Choroid plexus epithelial cell (primary cell): ENCODE data around the gene LAPTM5.

Source experiments
- DNase-seq: peaks from one replicate; pipeline ENCODE4 v3.0.0-alpha.2; 2010; ENCODE audit warnings: low read depth
- H3K4me3 ChIP-seq: 2 replicates; pipeline ENCODE4 v1.5.1; 2011; ENCODE audit warnings: low read depth, mild to moderate bottlenecking, control low read depth, low read length, moderate library complexity
- CTCF ChIP-seq: conservative IDR thresholded peaks from 2 replicates; pipeline ENCODE4 v1.5.1; 2011; ENCODE audit warnings: low read depth, mild to moderate bottlenecking, control low read depth, inconsistent platforms, low read length, moderate library complexity

The LAPTM5 gene, protein sequence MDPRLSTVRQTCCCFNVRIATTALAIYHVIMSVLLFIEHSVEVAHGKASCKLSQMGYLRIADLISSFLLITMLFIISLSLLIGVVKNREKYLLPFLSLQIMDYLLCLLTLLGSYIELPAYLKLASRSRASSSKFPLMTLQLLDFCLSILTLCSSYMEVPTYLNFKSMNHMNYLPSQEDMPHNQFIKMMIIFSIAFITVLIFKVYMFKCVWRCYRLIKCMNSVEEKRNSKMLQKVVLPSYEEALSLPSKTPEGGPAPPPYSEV

DNA sequence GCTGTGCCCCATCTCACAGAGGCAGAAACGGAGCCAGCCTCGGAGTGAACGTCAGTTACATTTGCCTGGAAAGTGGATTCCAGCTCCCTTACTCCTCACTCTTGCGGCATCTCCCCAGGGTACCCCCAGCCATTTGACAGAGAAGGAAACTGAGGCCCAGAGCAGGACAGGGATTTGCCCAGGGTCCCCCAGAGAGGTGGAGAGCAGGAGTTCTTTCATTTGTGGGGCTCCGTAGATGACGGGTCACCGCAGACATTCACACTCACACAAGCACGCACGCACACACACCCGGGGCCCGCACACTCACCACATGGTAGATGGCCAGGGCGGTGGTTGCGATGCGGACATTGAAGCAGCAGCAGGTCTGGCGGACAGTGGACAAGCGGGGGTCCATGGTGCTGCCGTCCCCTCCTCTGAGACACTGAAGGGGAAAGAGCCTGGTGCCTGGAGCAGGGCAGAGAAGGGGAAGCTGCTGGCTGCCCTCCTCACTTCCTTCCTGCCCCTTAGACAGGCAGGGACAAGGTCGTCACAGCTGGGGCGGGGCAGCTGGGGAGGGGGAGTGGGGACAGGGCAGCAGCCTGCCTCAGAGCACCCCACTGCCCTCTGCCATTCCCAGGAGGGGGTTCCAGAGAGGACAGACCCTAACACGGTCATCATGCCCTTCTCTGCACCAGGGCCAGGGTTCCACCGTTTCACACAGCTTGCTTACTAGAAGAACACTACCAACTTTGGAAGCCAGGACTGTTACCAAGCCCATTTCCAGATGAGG, at the start of gene LAPTM5:
Gene LAPTM5 (minus strand): TSS at position 423 of the 769 bp plus-strand sequence. CDS start 29 bp downstream, at position 394.
- no peak for TF ChIP-seq CTCF
- no peak for DNase-seq
- no peak within 1 kb of the TSS for H3K4me3 ChIP-seq

GRCh38 chr1:30806381-30807317, 49.1 kb upstream of the LAPTM5 start:
- no peak overlapping the region for H3K4me3 ChIP-seq
- TF ChIP-seq CTCF = no peak
- DNase-seq = no peak

DNA sequence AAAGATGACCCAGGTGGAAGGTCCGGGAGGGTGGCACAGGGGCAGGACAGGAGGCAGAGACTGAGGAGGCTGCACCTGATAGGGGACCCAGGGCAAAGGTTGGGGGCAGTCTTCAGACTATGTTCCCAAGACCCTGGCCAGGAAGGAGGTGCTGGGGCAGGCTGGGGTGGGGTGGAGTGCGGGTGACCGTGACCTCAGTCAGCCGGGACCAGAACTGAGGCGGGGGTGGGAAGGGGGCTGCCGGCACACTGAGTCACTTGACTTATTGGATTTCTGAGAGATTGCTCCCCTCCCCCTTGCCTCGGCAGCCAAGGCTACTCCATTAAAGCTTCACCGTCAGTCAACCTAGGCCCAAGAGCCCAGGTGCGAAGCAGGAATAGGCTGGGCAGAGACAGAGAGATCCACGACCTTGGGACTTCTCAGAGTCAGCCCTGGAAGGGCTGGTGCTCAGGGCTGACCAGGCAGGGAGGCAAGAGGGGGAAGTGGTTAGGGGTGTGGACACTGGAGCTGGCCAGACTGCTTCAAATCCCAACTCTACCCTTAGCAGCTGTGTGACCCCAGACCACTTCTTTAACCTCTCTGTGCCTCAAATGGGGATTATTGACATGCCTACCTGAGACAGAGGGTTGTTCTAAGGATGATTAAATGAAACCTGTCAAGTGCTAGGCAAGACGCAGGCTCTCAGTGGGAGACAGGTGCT, 47.9 kb upstream of the LAPTM5 start:
- TF ChIP-seq CTCF = no peak
- no peak for DNase-seq
- no peak overlapping the region for H3K4me3 ChIP-seq

DNA sequence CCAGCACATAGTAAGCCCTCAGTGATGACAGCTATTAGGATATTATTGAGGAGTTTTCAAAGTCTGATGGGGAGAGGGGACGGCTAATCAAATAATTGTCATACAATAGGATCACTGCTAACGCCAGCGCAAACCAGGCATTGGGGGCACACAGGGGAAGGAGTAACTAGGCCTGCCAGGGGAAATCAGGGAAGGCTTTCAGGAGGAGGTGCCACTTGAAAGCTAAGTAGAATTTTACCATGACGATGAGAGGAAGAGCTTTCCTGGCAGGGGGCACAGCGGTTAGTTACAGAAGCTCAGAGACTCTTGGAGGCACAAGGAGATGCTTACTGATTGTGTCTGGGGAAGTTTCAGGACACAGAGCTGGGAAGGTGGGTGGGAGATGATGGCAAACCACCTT, 47.2 kb upstream of the LAPTM5 start:
- DNase-seq = no peak

DNA sequence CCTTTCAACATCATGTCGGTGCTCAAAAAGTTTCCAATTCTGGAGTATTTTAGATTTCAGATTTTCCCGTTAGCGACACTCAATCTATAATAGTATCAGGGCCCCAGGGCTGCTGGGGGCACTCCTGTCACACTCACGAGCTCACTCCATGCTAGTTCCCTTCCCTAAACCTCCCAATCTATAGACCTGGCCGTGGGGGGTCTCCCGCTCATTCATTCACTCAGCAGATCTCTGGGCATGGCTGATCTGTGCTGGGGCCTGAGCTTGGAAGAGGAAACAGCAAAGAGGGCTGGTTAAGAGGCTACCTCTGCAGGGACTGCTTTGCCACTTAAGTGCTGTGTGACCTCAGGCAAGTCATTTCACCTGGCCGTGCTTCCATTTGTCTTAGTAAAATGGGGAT, 46.8 kb upstream of the LAPTM5 start:
- TF ChIP-seq CTCF = no peak
- H3K4me3 ChIP-seq = no peak overlapping the region
- DNase-seq = no peak

More for the DNA sequence above, 47.2 kb upstream of the LAPTM5 start:
- no peak for TF ChIP-seq CTCF
- H3K4me3 ChIP-seq = no peak overlapping the region

- DNase-seq = no peak
- TF ChIP-seq CTCF = no peak
- H3K4me3 ChIP-seq = no peak overlapping the region
Measured at GRCh38 chr1:30803562-30803961, 46.0 kb upstream of the LAPTM5 start.
